Epithelial cell of prostate (primary cell): ENCODE measurements around the gene ELL.

Experiments used
- DNase-seq: peaks from one replicate; pipeline ENCODE4 v3.0.0-alpha.2; 2011; ENCODE audit warnings: low read depth, low spot score
- H3K27ac ChIP-seq: fragments of 450-650 bp; 2 replicates; pipeline ENCODE4 v1.5.1; 2017; ENCODE audit warnings: mild to moderate bottlenecking

ELL gene

DNA sequence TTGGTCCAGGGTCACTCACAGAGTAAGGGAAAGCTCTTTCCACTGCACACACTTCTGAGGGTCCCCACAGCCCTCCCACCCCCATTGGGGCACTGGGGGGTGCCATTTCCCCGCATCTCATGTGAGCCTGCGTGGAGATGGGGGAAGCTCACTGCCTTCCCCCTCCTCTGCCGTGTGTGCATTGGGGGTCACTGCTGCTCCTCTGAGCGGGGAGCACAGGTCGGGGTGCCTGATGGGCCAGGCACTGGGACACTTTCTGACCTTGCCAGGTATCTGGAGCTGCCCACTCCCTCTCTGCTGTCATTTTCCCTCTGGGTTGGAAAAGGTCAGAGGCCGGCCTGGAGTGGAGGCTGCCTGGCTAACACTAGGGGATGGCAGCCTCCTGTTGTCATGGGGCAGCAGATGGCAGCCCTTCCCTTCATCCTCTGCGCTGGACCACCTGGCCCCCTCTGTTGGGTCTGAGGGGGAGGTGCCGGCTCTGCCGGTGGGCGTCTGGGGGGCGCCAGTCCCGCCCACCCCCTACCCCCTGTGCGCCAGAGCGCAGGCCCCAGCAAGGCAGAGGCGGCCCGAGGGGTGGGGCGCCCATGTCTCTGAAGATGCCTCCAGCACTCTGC lies 93.6 kb downstream of the ELL start:
- DNase-seq, result no peak
- H3K27ac ChIP-seq, result no peak overlapping the region

DNA sequence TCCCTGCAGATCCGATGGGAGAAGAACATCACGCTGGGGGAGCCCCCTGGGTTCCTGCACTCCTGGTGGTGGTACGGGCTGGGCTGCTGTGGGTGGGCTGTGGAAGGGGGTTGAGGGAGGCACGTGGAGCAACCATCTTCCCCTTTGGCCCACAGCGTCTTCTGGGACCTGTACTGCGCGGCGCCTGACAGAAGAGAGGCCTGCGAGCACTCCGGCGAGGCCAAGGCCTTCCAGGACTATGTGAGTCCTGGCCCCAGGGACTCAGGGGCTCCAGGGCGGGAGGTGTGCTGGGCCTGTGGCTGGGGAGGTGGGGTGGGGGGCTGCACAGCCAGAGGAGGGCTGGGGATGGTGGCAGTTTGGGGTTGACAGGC lies 94.1 kb downstream of the ELL start:
- no peak overlapping the region for H3K27ac ChIP-seq
- DNase-seq, result no peak

GRCh38 chr19:18427080-18427742 lies 94.7 kb downstream of the ELL start:
- H3K27ac ChIP-seq, result no peak overlapping the region
- no peak for DNase-seq

GRCh38 chr19:18426416-18426767 lies 95.5 kb downstream of the ELL start:
- no peak for DNase-seq
- H3K27ac ChIP-seq, result no peak overlapping the region

DNA sequence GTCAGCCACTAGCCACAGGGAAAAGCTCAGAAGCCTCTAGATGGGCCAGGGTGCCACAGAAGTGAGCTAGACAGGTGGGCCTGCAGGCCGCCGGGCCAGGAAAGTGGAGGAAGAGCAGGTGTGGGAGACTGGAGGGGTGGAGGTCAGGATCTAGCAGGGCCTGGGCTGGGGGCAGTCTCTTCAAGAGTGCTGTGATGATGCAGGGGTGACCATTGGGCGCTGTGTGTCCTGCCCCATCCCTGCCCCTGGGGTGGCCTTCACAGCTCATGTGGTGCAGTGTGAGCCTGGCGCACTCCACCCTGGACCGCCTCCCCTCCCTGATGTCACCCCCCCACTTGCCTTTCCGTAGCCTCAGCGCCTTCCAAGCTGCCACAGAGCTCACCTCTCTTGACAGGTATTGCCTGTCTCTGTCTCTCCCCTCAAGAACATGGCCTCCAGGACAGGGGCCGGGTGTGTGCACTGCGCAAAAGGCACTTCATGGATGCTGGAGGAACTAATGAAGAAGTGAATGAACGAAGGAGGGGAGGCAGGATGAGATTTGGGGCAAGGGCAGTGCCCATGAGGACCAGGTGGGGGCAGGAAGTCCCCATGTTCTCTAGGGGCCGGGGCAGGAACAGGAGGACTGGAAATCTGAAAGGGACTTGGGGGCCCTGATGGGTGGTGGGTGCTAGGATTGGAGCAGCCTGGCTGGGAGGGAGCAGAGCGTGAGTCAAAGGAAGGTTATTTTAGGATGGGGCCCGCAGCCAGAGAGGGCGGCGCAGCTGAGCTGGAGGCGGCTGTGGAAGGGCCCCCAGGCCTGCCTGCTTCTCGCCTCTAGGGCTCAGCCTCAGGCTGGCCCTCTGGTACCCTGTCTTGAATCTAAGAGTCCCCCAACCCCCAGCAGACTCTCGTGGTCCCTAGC lies 96.1 kb downstream of the ELL start:
- H3K27ac ChIP-seq, result no peak overlapping the region
- no peak for DNase-seq

DNA sequence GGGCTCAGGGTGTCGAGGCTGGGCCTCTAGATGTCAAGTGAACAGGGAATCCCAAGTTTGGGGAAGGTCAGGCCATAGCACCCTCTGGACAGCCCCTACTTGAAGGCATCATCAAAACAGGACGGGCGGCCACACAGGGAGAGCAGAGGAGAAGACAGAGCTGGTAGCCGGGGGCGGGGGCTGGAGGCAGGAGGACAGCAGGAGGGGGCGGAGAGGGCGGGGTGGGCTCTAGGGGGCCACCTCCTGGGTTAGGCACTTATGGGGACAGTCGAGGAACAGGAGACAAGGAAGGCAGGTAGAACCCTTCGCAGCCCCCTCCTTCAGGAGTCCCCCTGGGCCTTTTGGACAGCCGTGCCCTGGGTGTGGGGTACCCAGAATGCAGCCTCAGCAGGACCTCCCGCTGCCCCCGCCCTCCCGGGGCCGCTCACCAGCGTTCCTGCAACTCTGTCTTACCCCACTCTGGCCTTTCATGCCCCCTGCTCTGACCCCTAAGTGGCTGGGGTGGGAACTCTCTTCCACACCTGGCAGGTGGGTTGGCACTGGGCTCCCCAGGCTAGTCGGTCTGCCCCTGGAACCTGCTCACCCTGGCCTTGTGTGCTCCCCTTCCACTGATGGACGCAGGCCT lies 96.9 kb downstream of the ELL start:
- no peak for DNase-seq
- no peak overlapping the region for H3K27ac ChIP-seq

GRCh38 chr19:18424122-18424889 lies 97.6 kb downstream of the ELL start:
- DNase-seq, result no peak
- H3K27ac ChIP-seq, result no peak overlapping the region

GRCh38 chr19:18423258-18424020 lies 98.4 kb downstream of the ELL start:
- no peak for DNase-seq
- H3K27ac ChIP-seq, result no peak overlapping the region

DNA sequence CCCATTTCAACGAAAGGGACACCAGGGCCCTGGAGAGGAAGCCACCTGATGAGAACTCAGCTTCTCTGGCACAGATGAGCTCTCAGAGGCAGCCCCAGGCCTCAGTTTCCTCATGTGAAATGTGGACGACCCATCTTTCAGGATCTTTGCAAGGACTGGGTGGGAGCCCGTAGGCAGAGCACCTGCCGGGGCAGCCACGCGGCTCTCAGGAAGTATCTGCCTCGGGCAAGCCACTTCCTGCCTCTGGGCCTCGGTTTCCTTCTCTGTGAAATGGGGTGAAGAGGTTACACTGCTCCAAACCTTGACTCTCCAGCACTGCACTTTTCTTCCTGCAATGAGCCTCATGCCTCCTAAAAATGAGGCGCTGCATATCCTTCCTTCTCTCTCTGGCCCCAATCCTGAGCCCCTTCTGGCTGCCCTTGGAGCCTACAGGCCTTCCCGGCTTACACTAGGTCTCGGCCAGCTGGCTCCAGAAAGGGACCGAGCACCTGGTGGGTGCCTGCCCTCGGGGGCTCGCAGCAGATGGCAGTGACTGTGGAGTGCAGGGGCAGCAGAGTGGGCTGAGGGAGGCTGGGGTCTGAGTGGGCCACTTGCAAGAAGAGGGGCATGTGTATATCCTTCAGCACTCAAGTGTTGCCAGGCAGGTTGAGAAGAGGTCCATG lies 99.2 kb downstream of the ELL start:
- no peak for DNase-seq
- H3K27ac ChIP-seq, result no peak overlapping the region

GRCh38 chr19:18421371-18421959 lies 100.4 kb downstream of the ELL start:
- DNase-seq, result no peak
- H3K27ac ChIP-seq, result no peak overlapping the region

DNA sequence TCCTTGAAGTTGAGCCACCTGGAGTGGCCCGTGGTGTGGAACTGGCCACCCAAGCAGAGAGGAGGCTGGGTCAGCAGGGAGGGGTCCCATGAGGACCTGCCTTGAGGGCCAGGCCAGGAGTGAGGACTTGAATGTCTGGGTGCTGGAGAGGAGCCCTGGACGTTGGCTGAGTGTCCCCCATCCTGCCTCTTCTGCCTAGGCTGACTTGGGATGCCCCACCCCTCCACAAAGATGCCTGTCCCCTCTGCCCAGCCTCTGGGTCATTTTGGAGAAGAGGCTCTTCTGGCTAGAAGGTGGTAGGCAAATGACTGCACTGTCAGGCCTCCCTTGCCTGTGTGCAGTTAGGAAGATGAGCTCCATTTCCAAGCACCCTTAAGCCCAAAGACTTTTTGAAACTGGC lies 100.9 kb downstream of the ELL start:
- no peak for DNase-seq
- H3K27ac ChIP-seq, result no peak overlapping the region

- peak overlapping the region; percentile 28 for H3K27ac ChIP-seq
- no peak for DNase-seq
These were observed 102.0 kb downstream of the ELL start for GRCh38 chr19:18419699-18420460.

GRCh38 chr19:18419195-18419698 lies 102.6 kb downstream of the ELL start, which contains the start of gene SSBP4:
TSS of gene SSBP4 (plus strand) at chr19:18419398. CDS start at chr19:18419649, 251 bp downstream.
- no peak for DNase-seq
- H3K27ac ChIP-seq, result peak within 1 kb of the TSS; percentile 28

GRCh38 chr19:18418483-18419194 lies 103.2 kb downstream of the ELL start:
- H3K27ac ChIP-seq, result peak overlapping the region; percentile 28
- no peak for DNase-seq

GRCh38 chr19:18418029-18418482 lies 103.8 kb downstream of the ELL start:
- peak overlapping the region; percentile 40 for H3K27ac ChIP-seq
- no peak for DNase-seq

DNA sequence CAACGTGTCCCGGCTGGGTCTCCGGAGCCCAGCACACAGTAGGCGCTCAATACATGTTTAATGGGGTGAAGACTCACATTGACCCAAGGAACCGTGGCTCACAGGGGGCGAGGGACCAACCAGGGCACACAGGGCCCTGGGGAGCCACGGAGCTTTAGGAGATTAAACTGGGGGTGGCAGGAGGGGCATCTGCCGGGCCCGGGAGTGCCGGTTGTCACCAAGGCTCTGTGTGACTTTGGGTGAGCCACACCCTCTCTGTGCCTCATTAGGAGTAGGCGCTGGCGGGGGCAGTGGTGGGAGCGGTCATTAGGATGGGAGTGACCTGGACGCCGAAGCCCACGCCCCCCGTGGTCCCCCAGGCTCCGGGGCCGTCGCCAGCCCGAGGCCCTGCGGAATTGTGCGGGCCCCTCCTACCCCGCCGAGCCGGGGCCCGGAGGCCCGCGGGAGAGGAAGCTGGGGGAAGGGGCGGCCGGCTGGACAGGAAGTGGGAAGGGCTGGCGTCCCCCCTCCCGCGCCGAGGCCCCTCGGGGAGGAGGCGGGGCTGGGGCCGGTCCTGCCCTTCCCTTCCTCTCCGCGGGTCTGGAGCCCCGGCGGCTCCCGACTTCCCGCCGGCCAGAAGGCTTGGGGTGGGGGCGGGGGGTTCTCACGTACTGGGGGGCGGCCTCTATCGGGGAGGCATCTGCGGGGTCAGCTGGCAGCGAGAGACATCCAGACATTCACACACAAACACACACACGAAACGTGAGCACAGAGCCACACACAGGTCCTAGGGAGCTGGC lies 104.4 kb downstream of the ELL start:
- DNase-seq, result no peak
- peak overlapping the region; percentile 40 for H3K27ac ChIP-seq
